Measurements from ENCODE around the gene MAP4K1.
A peak's percentile ranks its signal among the peaks of the same experiment; 100 is the strongest.

Gene MAP4K1

DNA sequence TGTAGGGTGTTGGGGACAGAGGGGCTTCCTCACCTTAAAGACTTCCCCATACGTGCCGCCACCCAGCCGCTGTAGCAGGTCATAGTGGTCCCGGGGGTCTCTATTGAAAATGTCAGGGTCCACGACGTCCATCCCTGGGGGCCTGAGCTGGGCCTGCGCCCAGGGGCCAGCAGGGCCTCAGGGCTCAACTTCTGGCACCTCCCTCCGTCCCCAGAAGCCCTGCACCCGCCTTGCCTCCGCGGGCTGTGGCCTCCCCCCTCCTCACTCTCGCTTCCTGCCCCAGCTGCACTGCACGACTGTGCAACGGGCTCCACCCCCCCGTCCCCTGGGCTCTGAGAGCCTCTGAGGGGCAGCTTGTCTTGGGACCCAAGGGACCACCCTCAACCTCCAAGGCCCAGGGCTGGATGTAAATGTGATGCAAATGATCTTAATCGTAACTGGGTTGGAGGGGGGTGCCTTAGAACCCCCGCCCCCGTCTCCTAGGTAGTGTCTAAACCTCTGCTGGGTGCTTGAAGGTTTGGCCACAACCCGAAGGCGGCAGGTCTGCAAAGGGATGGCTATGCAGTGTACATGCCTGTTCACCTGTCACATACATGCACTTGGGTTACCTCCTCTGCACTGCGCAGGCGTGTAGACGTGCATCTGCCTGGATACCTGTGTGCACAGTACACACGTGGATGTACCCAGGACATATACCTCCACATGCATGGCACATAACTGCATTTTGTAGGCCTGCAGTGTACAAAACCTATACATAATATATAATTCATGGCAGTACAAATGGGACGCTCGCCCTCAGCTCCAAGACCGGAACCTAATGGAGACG lies at the start of gene MAP4K1:
Gene MAP4K1, minus strand, starts transcription at position 190 of the 826 bp plus-strand sequence. Its CDS starts 58 bp downstream, at position 132.
- no peak for TF ChIP-seq TCF12 (IDR thresholded peaks at IDR 0.05; ENCODE audit: low read depth)
- no peak for TF ChIP-seq ZBTB7A (IDR thresholded peaks at IDR 0.05; ENCODE audit: low read depth)
- TF ChIP-seq RAD21 (IDR thresholded peaks at IDR 0.05; ENCODE audit: low read depth) = no peak
- no peak for TF ChIP-seq EP300 (IDR thresholded peaks at IDR 0.05; ENCODE audit: borderline replicate concordance)
- no peak for TF ChIP-seq TEAD4 (IDR thresholded peaks at IDR 0.05)

DNA sequence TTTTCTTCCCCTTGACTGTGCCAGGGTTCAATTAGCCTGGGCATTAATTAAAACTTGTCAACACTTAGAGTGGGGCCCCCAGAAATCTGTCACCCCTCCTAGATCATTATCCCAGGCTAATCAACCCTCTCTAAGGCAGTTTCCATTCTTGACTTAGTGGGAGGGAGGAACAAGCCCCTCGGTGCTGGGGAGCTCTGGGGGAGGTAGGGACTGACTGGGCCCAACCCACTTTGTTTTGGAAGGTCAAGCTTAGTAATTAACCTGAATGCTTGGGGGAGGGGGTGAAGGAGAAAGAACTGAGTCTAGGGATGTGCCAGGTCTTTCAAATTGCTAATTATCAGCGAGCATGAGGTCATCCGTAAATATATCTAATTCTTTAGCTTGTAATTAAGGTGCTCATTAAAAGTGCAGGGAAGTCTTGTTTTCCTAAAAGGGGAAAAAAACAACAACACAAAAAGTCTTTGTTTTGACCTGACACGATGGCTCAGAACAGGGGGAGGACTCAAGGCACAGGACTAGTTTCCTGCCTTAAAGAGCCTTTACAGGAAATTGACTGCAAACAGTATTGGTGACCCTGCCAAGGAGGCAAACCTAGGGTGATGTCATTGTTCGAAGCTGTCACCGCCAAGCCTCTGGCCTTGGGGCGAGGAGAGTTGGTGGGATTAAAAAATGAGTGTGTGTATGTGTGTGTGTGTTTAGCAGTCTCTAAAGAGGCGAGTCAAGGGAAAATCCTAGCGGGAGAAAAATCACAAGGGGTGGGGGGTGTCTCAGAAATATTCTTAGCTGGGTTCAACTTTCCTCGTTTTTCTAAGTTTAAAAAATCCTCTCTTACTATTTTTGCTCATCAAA lies 49.1 kb upstream of the MAP4K1 start:
- TF ChIP-seq USF1 (IDR thresholded peaks at IDR 0.05) (no peak), TEAD4 (IDR thresholded peaks at IDR 0.05) (no peak), RAD21 (IDR thresholded peaks at IDR 0.05; ENCODE audit: low read depth) (no peak), FOXM1 (IDR thresholded peaks at IDR 0.05; ENCODE audit: borderline replicate concordance, low read depth) (no peak), YY1 (IDR thresholded peaks at IDR 0.05; ENCODE audit: low read depth) (no peak), EGR1 (IDR thresholded peaks at IDR 0.05) (no peak)

- peak; percentile 96 for TF ChIP-seq FOXM1 (IDR thresholded peaks at IDR 0.05; ENCODE audit: borderline replicate concordance, low read depth)
- 0 out of 2 replicates have a peak, but pooled peaks have one; percentile 55 for TF ChIP-seq YY1 (IDR thresholded peaks at IDR 0.05; ENCODE audit: low read depth)
- peak; percentile 99 for TF ChIP-seq TEAD4 (IDR thresholded peaks at IDR 0.05)
- TF ChIP-seq CEBPB (IDR thresholded peaks at IDR 0.05) = no peak; the same call in 1 of the 2 replicates
- TF ChIP-seq ZBTB7A (IDR thresholded peaks at IDR 0.05; ENCODE audit: low read depth) = no peak; the same call in 1 of the 2 replicates
- peak; percentile 81 for TF ChIP-seq MAX (IDR thresholded peaks at IDR 0.05)
- TF ChIP-seq REST (IDR thresholded peaks at IDR 0.05; ENCODE audit: low read depth) = no peak
- no peak for TF ChIP-seq USF1 (IDR thresholded peaks at IDR 0.05)
- TF ChIP-seq CREB1 (IDR thresholded peaks at IDR 0.05; ENCODE audit: low read depth) = no peak
- TF ChIP-seq NFIC (IDR thresholded peaks at IDR 0.05) = peak; percentile 74
- TF ChIP-seq TCF12 (IDR thresholded peaks at IDR 0.05; ENCODE audit: low read depth) = peak; percentile 94
- TF ChIP-seq TAF1 (IDR thresholded peaks at IDR 0.05; ENCODE audit: low read depth) = no peak; the same call in 1 of the 2 replicates
- TF ChIP-seq EGR1 (IDR thresholded peaks at IDR 0.05) = no peak
- TF ChIP-seq RAD21 (IDR thresholded peaks at IDR 0.05; ENCODE audit: low read depth) = peak; percentile 27; the same call in 1 of the 2 replicates
- TF ChIP-seq EP300 (IDR thresholded peaks at IDR 0.05; ENCODE audit: borderline replicate concordance) = peak; percentile 96
These were observed 48.4 kb upstream of the MAP4K1 start for GRCh38 chr19:38665950-38666662.

DNA sequence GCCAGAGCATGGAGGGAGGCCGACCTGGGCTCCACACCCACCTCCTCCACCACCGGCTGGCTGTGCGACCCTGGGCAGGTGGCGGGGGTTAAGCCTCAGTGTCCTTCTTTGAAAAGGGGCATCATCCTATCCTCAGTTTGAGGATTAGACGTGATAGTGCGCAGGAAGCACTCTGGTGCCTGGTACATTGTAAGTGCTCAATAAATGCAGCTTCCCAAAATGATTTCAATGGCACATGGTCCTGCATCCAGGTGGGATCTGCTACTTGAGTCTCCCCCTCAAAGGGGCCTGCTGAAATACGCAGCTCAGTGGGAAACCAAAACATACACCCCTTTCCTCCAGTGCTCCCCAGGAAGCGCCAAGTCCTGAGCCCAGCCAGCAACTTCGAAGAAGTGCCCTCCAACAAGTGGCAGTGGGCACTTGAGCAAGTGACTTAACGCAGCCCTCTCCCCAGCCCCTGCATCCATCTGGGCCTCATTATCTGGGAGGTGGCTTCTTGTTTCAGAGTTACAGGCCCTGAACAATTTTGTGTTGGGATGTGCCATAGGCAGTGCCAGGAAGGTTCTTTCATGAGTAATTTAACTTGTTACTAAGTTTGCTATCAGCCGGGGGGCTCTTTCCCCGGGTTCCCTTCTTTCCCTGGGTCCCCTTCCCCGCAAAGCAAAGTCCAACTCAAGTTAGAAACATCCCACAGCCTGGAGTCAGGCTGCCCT lies 47.6 kb upstream of the MAP4K1 start:
- TF ChIP-seq NFIC (IDR thresholded peaks at IDR 0.05) = no peak
- TF ChIP-seq REST (IDR thresholded peaks at IDR 0.05; ENCODE audit: low read depth) = no peak
- no peak for TF ChIP-seq EP300 (IDR thresholded peaks at IDR 0.05; ENCODE audit: borderline replicate concordance)
- TF ChIP-seq TCF12 (IDR thresholded peaks at IDR 0.05; ENCODE audit: low read depth) = no peak
- no peak for TF ChIP-seq YY1 (IDR thresholded peaks at IDR 0.05; ENCODE audit: low read depth)
